K562 (cell line): Measurements from ENCODE around the gene LPAR2. TPM values are rescaled to one million over a fixed set of nuclear protein-coding genes. Genes with fewer than 3 reads are reported as not detected.
A peak's percentile ranks its signal among the peaks of the same experiment; 100 is the strongest.

Experiments used
- ATAC-seq: fragments of 200-7000 bp; cut with Tn5 transposase; 3 replicates; pipeline ENCODE4 v1.9.1; 2020; ENCODE audit warnings: moderate library complexity
- BruUV-seq: library from RNA; stranded (reverse); fragments of 400-500 nt; replicated peaks from 2 replicates; lab custom pipeline; 2021; lab: Mats Ljungman, UMichigan
- CTCF ChIA-PET: fragments of 300-600 bp; formaldehyde crosslinking; extraction: SDS; loops from one replicate; lab custom pipeline; 2021; ENCODE audit warnings: low intra/inter-chr PET ratio; lab: Yijun Ruan, JAX
- POLR2A ChIA-PET: fragments of 300-600, 350-650 bp; sonication (Branson Sonifier 250); formaldehyde crosslinking; extraction: SDS; loops from one replicate; lab custom pipeline; 2021; ENCODE audit warnings: antibody characterized with exemption, inconsistent platforms; lab: Yijun Ruan, JAX
- DNase-seq, 4 experiments: peaks; one replicate each; pipeline versions ENCODE4 v3.0.0 to v3.0.0-alpha.2; 2011 to 2018; ENCODE audit warnings: low spot score in 3 of 4, mixed read lengths in 3 of 4; ENCODE audit errors: extremely low read depth in 1 of 4
- FAIRE-seq: peaks from 2 replicates; lab custom pipeline; 2011; peaks lifted over from hg19 to GRCh38; lab: Jason Lieb, UNC
- H2AFZ ChIP-seq: 2 replicates; pipeline ENCODE4 v1.6.0; 2011; ENCODE audit warnings: low read depth, low read length, control low read depth, inconsistent platforms
- H3K27ac ChIP-seq: fragments of 200-600 bp; 3 replicates; pipeline ENCODE4 v1.8.0; 2011; ENCODE audit warnings: low read depth, mild to moderate bottlenecking, control low read depth, inconsistent platforms, low read length, moderate library complexity, mixed read lengths; ENCODE audit errors: extremely low read depth
- H3K27me3 ChIP-seq, 2 experiments: fragments of 300-600 bp in 1 of 2; 2 replicates in 1 of 2; 3 replicates in 1 of 2; pipeline versions ENCODE4 v1.6.0 to v1.8.0; 2011; ENCODE audit warnings: inconsistent platforms in 2 of 2, low read length in 2 of 2, mild to moderate bottlenecking in 1 of 2, mixed read lengths in 1 of 2, moderate library complexity in 1 of 2; ENCODE audit not compliant: control insufficient read depth in 2 of 2, insufficient read depth in 2 of 2
- H3K36me3 ChIP-seq: fragments of 300-600 bp; 3 replicates; pipeline ENCODE4 v1.8.0; 2011; ENCODE audit warnings: mild to moderate bottlenecking, low read length, inconsistent platforms; ENCODE audit not compliant: control insufficient read depth, insufficient read depth
- H3K4me1 ChIP-seq, 2 experiments: fragments of 200-600 bp in 1 of 2; replicated peaks in 1 of 2; 2 replicates in 1 of 2; 3 replicates in 1 of 2; pipeline versions ENCODE4 v1.5.1 to v1.8.0; 2011; ENCODE audit warnings: inconsistent platforms in 2 of 2, low read length in 2 of 2, mild to moderate bottlenecking in 1 of 2, mixed read lengths in 1 of 2, moderate library complexity in 1 of 2; ENCODE audit not compliant: control insufficient read depth in 2 of 2, insufficient read depth in 2 of 2
- H3K4me2 ChIP-seq: 2 replicates; pipeline ENCODE4 v1.6.1; 2011; ENCODE audit warnings: low read length, control low read depth, inconsistent platforms, mixed read lengths; ENCODE audit not compliant: insufficient read depth
- H3K4me3 ChIP-seq: fragments of 200-600 bp; sonication (generic), shearing (Covaris generic); 2 replicates; pipeline ENCODE4 v1.5.1; 2016; ENCODE audit warnings: control low read depth, inconsistent platforms
- H3K79me2 ChIP-seq: fragments of 200-600 bp; 3 replicates; pipeline ENCODE4 v1.8.0; 2011; ENCODE audit warnings: low read length, inconsistent platforms; ENCODE audit not compliant: control insufficient read depth, insufficient read depth
- H3K9ac ChIP-seq, 2 experiments: 2 replicates each; pipeline versions ENCODE4 v1.6.0 to v1.6.1; 2011; ENCODE audit warnings: low read depth in 2 of 2, low read length in 2 of 2, control low read depth in 1 of 2, inconsistent platforms in 1 of 2, mild to moderate bottlenecking in 1 of 2, mixed read lengths in 1 of 2; ENCODE audit not compliant: insufficient read depth in 1 of 2
- H3K9me1 ChIP-seq: one replicate; pipeline ENCODE4 v1.6.0; 2011; ENCODE audit warnings: inconsistent platforms, mild to moderate bottlenecking, low read length, moderate library complexity; ENCODE audit not compliant: control insufficient read depth, insufficient read depth
- H3K9me3 ChIP-seq: replicated peaks from 2 replicates; pipeline ENCODE4 v1.5.1; 2011; ENCODE audit warnings: low read depth, low read length, inconsistent platforms; ENCODE audit not compliant: control insufficient read depth, insufficient read depth
- H4K20me1 ChIP-seq: replicated peaks from 2 replicates; pipeline ENCODE4 v1.6.1; 2011; ENCODE audit warnings: low read length, inconsistent platforms, mixed read lengths; ENCODE audit not compliant: control insufficient read depth, insufficient read depth
- CBX8 ChIP-seq: fragments of 200-600 bp; sonication (generic); IDR thresholded peaks from 2 replicates; pipeline ENCODE4 v1.6.1; 2012; ENCODE audit warnings: borderline replicate concordance, mixed run types, low read depth, mild to moderate bottlenecking, moderate library complexity, mixed read lengths, low read length, control low read depth, inconsistent platforms; ENCODE audit not compliant: poor library complexity, severe bottlenecking; ENCODE audit errors: extremely low read depth
- MAX ChIP-seq: sonication (generic); formaldehyde crosslinking; IDR thresholded peaks from 2 replicates; pipeline ENCODE4 v1.9.0; 2022; ENCODE audit warnings: mild to moderate bottlenecking, missing genetic modification reagents
- MEF2D ChIP-seq: conservative IDR thresholded peaks from 2 replicates; pipeline ENCODE4 v1.6.1; 2016; ENCODE audit warnings: low read depth, missing genetic modification characterization, missing compliant biosample characterization
- NCOA2 ChIP-seq, 2 experiments: fragments of 450-650 bp; IDR thresholded peaks; 2 replicates each; pipeline ENCODE4 v1.6.1; 2018; ENCODE audit warnings: mild to moderate bottlenecking in 2 of 2, moderate library complexity in 1 of 2; ENCODE audit not compliant: partially characterized antibody in 2 of 2
- USF1 ChIP-seq: sonication (generic); formaldehyde crosslinking; IDR thresholded peaks from 2 replicates; pipeline ENCODE4 v1.9.0; 2022; ENCODE audit warnings: mild to moderate bottlenecking, missing genetic modification reagents
- ZNF324 ChIP-seq: fragments of 250-450 bp; sonication (Bioruptor Pico); IDR thresholded peaks from 2 replicates; pipeline ENCODE4 v1.4.0; 2020; ENCODE audit warnings: mild to moderate bottlenecking
- WGBS: fragments of 100-300 bp; shearing (Covaris generic); methylation state at CpG from one replicate; pipeline ENCODE4 v1.1.6; 2016; ENCODE audit warnings: low coverage, mixed read lengths; ENCODE audit not compliant: insufficient coverage; ENCODE audit errors: missing lambda C conversion rate; 5-methylcytosine and 5-hydroxymethylcytosine counted together
- in situ Hi-C: fragments of 300-500 bp; cut with MboI; formaldehyde crosslinking; loops from 4 replicates; pipeline ENCODE4 v1.15.0; 2018; ENCODE audit warnings: inconsistent platforms, mixed read lengths
- intact Hi-C: fragments of 100-400 bp; cut with micrococcal nuclease; formaldehyde crosslinking; loops from 2 replicates; pipeline ENCODE4 v1.14.2; 2022
- polyA plus RNA-seq, 8 experiments: library from polyadenylated mRNA; depleted of rRNA in 4 of 8; stranded (reverse) in 5 of 8; unstranded in 3 of 8; fragments of >200 nt; fragmentation: Nextera tagmentation in 2 of 8; fragmentation: Illumina TruSeq in 1 of 8; extraction: Ambion mirVana in 2 of 8; extraction: Trizol in 1 of 8; gene quantifications; 2 replicates each; pipeline versions ENCODE4 v1.2.1 to v1.2.3, GENCODE V29; 2011 to 2014; ENCODE audit warnings: inconsistent platforms in 1 of 8, missing spikeins in 1 of 8
- total RNA-seq, 7 experiments: library from RNA; depleted of rRNA in 6 of 7; stranded (reverse); fragments of >200 nt in 6 of 7; fragmentation: Illumina TruSeq in 2 of 7; extraction: Trizol in 2 of 7; gene quantifications; 2 replicates each; pipeline versions ENCODE4 v1.2.1 to v1.2.3, GENCODE V29; 2011 to 2021; ENCODE audit warnings: low replicate concordance in 1 of 7
- TF ChIP-seq, protein P1 (sequence below): fragments of 250-450 bp; sonication (Bioruptor Pico); IDR thresholded peaks from 2 replicates; pipeline ENCODE4 v1.4.0; 2020
- TF ChIP-seq, protein P2 (sequence below), 3 experiments: IDR thresholded peaks in 2 of 3; conservative IDR thresholded peaks in 1 of 3; 2 replicates each; pipeline ENCODE4 v1.5.1; 2011 to 2012; ENCODE audit warnings: low read length in 3 of 3, mild to moderate bottlenecking in 3 of 3, control low read depth in 2 of 3, improper control_type of control experiment in 1 of 3, inconsistent platforms in 1 of 3, low read depth in 1 of 3, mixed read lengths in 1 of 3, moderate library complexity in 1 of 3; ENCODE audit not compliant: insufficient read depth in 2 of 3

The LPAR2 gene
- total and polyA plus RNA-seq, 9 of the 15 experiments (the other 6 are each of a cell fraction or from before 2014, with no cell fraction given): 0.63 to 13.8 (median 4.4) TPM

DNA sequence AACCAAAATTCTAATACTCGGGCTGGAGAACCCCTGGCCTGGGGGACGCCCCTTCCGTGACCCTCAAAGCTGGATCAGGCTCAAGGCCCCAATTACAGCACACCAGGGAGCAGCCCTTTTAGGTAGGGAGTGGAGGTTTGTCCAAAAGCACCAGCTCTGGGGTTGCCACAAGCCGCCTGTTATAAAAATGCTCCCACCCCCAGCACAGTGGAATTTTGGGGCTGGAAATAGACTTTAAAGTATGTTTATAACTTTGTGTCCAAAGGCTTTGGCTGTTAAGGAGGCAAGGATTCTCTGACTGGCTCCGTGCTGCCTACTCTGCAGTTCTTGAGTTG, 16.0 kb upstream of the LPAR2 start:
- BruUV-seq: no TSS peak
- FAIRE-seq (no peak), DNase-seq (no peak), ATAC-seq (peak; percentile 2; the same call in 1 of the 3 replicates)
- Histone ChIP-seq H3K9ac (peak overlapping the region; percentile 68 to 93; a peak in 3 of 4 replicates), H3K4me3 (peak overlapping the region; percentile 84), H3K9me1 (no peaks in the 10 kb centered on the region), H3K9me3 (no peaks in the 10 kb centered on the region), H4K20me1 (no peaks in the 10 kb centered on the region), H3K27me3 (no peaks in the 10 kb centered on the region), H3K4me2 (peak overlapping the region; percentile 85), H3K4me1 (peaks cover 3 to 18% of the 10 kb centered on the region in 2 experiments; a peak in 3 of 5 replicates), H3K27ac (peak overlapping the region; percentile 75; the same call in 2 of the 3 replicates), H3K79me2 (peaks cover 3% of the 10 kb centered on the region; the same call in 1 of the 3 replicates), H3K36me3 (peaks cover 43% of the 10 kb centered on the region; the same call in 2 of the 3 replicates), H2AFZ (peak overlapping the region; percentile 83; the same call in 1 of the 2 replicates)
- TF ChIP-seq, protein P1, sequence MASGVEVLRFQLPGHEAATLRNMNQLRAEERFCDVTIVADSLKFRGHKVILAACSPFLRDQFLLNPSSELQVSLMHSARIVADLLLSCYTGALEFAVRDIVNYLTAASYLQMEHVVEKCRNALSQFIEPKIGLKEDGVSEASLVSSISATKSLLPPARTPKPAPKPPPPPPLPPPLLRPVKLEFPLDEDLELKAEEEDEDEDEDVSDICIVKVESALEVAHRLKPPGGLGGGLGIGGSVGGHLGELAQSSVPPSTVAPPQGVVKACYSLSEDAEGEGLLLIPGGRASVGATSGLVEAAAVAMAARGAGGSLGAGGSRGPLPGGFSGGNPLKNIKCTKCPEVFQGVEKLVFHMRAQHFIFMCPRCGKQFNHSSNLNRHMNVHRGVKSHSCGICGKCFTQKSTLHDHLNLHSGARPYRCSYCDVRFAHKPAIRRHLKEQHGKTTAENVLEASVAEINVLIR (CRISPR knock-in tag): no peak
- TF ChIP-seq CBX8 (no peak), MEF2D (tag) (no peak), ZNF324 (CRISPR knock-in tag) (no peak), NCOA2 (IDR thresholded peaks at IDR 0.05; ENCODE audit: partially characterized antibody in 2 of 2) (no peak), MAX (CRISPR knock-in tag) (0 out of 2 replicates have a peak, but pooled peaks have one; percentile 6), USF1 (0 out of 2 replicates have a peak, but pooled peaks have one; percentile 8)
- TF ChIP-seq, protein P2, sequence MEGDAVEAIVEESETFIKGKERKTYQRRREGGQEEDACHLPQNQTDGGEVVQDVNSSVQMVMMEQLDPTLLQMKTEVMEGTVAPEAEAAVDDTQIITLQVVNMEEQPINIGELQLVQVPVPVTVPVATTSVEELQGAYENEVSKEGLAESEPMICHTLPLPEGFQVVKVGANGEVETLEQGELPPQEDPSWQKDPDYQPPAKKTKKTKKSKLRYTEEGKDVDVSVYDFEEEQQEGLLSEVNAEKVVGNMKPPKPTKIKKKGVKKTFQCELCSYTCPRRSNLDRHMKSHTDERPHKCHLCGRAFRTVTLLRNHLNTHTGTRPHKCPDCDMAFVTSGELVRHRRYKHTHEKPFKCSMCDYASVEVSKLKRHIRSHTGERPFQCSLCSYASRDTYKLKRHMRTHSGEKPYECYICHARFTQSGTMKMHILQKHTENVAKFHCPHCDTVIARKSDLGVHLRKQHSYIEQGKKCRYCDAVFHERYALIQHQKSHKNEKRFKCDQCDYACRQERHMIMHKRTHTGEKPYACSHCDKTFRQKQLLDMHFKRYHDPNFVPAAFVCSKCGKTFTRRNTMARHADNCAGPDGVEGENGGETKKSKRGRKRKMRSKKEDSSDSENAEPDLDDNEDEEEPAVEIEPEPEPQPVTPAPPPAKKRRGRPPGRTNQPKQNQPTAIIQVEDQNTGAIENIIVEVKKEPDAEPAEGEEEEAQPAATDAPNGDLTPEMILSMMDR (IDR thresholded peaks at IDR 0.05 in 2 of 3, conservative IDR thresholded peaks at IDR 0.05 in 1 of 3; ENCODE audit: insufficient read depth in 2 of 3, low read depth in 1 of 3, low read length in 3 of 3): 0 out of 6 replicates have a peak, but pooled peaks of 1 of the 3 experiments have one; percentile 8
- WGBS: 12% methylated on average over 5 of the region's 5 CpGs
- ChIA-PET POLR2A (interaction anchor here (0.5 to 0.7 kb wide), 2 partner anchors 18 to 471 kb away, joined by 3 to 5 read pairs; no protein-coding TSS in a partner anchor), CTCF (interaction anchor here (0.7 to 1.8 kb wide), 2 partner anchors 111 to 749 kb away, joined by 3 to 30 read pairs; no protein-coding TSS in a partner anchor)
- in situ Hi-C loops (loop anchor here (25.0 kb wide), 1 partner anchor 107 kb away; the partner anchor contains the start of genes CILP2 and YJEFN3), intact Hi-C loops (loop anchor here (5.0 kb wide), 1 partner anchor 92 kb away; no protein-coding TSS in a partner anchor)
